Upper lobe of left lung (tissue), 6 donors: ENCODE results near the gene C2orf81. TPM values are rescaled to one million over a fixed set of nuclear protein-coding genes. Genes with fewer than 3 reads are reported as not detected.

Source experiments
- ATAC-seq, 2 donors: fragments of 200-7000 bp; cut with Tn5 transposase; one replicate each; pipeline ENCODE4 v1.9.1; 2022; ENCODE audit warnings: mild to moderate bottlenecking in 2 of 2, moderate library complexity in 2 of 2; ENCODE audit not compliant: low FRiP score in 2 of 2
- DNase-seq, 2 donors: peaks; one replicate each; pipeline ENCODE4 v3.0.0-alpha.2; 2019 to 2020
- H3K27ac ChIP-seq, 4 donors: fragments of 200-600 bp; sonication (generic); one replicate each; pipeline ENCODE4 v1.5.1; 2016 to 2019
- H3K27me3 ChIP-seq, 4 donors: fragments of 200-600 bp; sonication (generic); one replicate each; pipeline ENCODE4 v1.5.1; 2017 to 2019
- H3K36me3 ChIP-seq, 4 donors: fragments of 200-600 bp; sonication (generic); one replicate each; pipeline ENCODE4 v1.5.1; 2016 to 2019
- H3K4me1 ChIP-seq, 4 donors: fragments of 200-600 bp; sonication (generic); one replicate each; pipeline ENCODE4 v1.5.1; 2018 to 2019
- H3K4me3 ChIP-seq, 4 donors: fragments of 200-600 bp; sonication (generic); one replicate each; pipeline ENCODE4 v1.5.1; 2017 to 2019; ENCODE audit warnings: mild to moderate bottlenecking in 2 of 4, moderate library complexity in 1 of 4
- H3K9me3 ChIP-seq, 4 donors: fragments of 200-600 bp; sonication (generic); one replicate each; pipeline ENCODE4 v1.5.1; 2018 to 2019
- CTCF ChIP-seq, 6 experiments: fragments of 450-650 bp in 4 of 6; fragments of 200-600 bp in 2 of 6; sonication (generic) in 2 of 6; IDR thresholded peaks; one replicate each; pipeline ENCODE4 v1.5.1; 2016 to 2019; ENCODE audit warnings: antibody characterized with exemption in 6 of 6
- EP300 ChIP-seq, 4 donors: sonication (generic); formaldehyde crosslinking; IDR thresholded peaks; one replicate each; pipeline ENCODE4 v1.5.1; 2017; ENCODE audit warnings: antibody characterized with exemption in 4 of 4, control low read depth in 2 of 4
- POLR2A ChIP-seq, 4 donors: fragments of 450-650 bp; IDR thresholded peaks; one replicate each; pipeline ENCODE4 v1.5.1; 2016 to 2017; ENCODE audit warnings: antibody characterized with exemption in 4 of 4, mild to moderate bottlenecking in 2 of 4
- POLR2AphosphoS5 ChIP-seq, 2 donors: sonication (generic); formaldehyde crosslinking; IDR thresholded peaks; one replicate each; pipeline ENCODE4 v1.5.1; 2017; ENCODE audit warnings: antibody characterized with exemption in 2 of 2
- WGBS, 2 donors: methylation state at CpG; one replicate each; pipeline ENCODE4 v1.1.5; 2017 to 2018; 5-methylcytosine and 5-hydroxymethylcytosine counted together
- total RNA-seq, 6 donors: library from RNA; depleted of rRNA in 4 of 6; stranded (reverse); fragments of >200 nt in 4 of 6; gene quantifications; one replicate each; pipeline versions ENCODE4 v1.1.0 to v1.2.1, GENCODE V29; 2016 to 2021
- donor health status: DM: no; HTN: no; CAD: no; lungs with moderate emphysema.
- donor health status: DM: no; HTN: yes; CAD: no; lungs with severe emphysema.

C2orf81 gene
- total RNA-seq, 6 donors from 2014 or later = 2.6 to 12.3 (median 5.7) TPM

DNA sequence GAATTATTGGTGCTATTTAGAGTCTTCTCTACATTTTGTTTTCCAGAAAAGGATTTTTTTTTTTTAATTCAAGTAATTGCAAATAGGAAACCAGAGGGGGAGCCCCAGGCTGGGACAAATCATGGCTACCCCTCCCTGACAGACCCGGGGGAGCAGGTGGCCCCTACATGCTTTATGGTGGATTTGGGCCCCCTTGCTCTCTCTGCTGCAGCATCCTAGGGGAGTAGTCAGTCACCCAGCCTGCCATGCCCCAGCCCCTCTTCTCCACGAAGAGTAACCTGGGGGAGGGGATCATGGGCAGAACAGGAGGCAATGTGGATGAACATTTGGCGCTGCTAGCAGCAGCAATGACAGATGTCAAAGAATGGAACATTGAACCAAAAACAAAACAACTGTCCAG lies 4.6 kb downstream of the C2orf81 start:
- no peaks in the 10 kb centered on the region for H3K27me3 ChIP-seq
- DNase-seq = no peak
- H3K4me3 ChIP-seq = no peak overlapping the region
- peaks cover 13 to 28% (median 26%) of the 10 kb centered on the region in 4 donors for H3K4me1 ChIP-seq
- no peak for TF ChIP-seq EP300 (IDR thresholded peaks at IDR 0.05)
- TF ChIP-seq POLR2AphosphoS5 (IDR thresholded peaks at IDR 0.05) = no peak
- TF ChIP-seq POLR2A (IDR thresholded peaks at IDR 0.05) = no peak
- TF ChIP-seq CTCF (IDR thresholded peaks at IDR 0.05) = no peak
- WGBS, 2 donors = 61 to 72% methylated on average over 3 of the region's 3 CpGs
- no peaks in the 10 kb centered on the region for H3K9me3 ChIP-seq
- no peaks in the 10 kb centered on the region for H3K36me3 ChIP-seq
- H3K27ac ChIP-seq = no peak overlapping the region
- ATAC-seq = no peak

GRCh38 chr2:74415762-74416395 lies 5.5 kb downstream of the C2orf81 start:
- 64 to 68% methylated on average over 28 to 35 of the region's 35 CpGs for WGBS, 2 donors
- Histone ChIP-seq H3K27ac (peak overlapping the region in 2 of 4 donors; percentile 7 to 67), H3K4me1 (peaks cover 11 to 24% (median 22%) of the 10 kb centered on the region in 4 donors), H3K27me3 (no peaks in the 10 kb centered on the region), H3K9me3 (no peaks in the 10 kb centered on the region), H3K4me3 (peak overlapping the region in 3 of 4 donors; percentile 50 to 57 (median 54)), H3K36me3 (no peaks in the 10 kb centered on the region)
- DNase-seq (peak in 1 of 2 donors; percentile 76), ATAC-seq (peak in 1 of 2 donors; percentile 12)
- TF ChIP-seq EP300 (IDR thresholded peaks at IDR 0.05) (no peak), CTCF (IDR thresholded peaks at IDR 0.05) (no peak), POLR2AphosphoS5 (IDR thresholded peaks at IDR 0.05) (no peak), POLR2A (IDR thresholded peaks at IDR 0.05) (no peak)

GRCh38 chr2:74414881-74415761 lies 6.3 kb downstream of the C2orf81 start:
- no peaks in the 10 kb centered on the region for H3K27me3 ChIP-seq
- ATAC-seq = peak; percentile 71 to 87
- H3K4me3 ChIP-seq = peak overlapping the region; percentile 9 to 57 (median 52)
- peak; percentile 56 to 89 for DNase-seq
- peaks cover 9 to 22% (median 20%) of the 10 kb centered on the region in 4 donors for H3K4me1 ChIP-seq
- peak overlapping the region in 2 of 4 donors; percentile 10 to 67 for H3K27ac ChIP-seq
- WGBS, 2 donors = 14 to 16% methylated on average over 4 to 34 of the region's 66 CpGs
- H3K36me3 ChIP-seq = no peaks in the 10 kb centered on the region
- TF ChIP-seq POLR2AphosphoS5 (IDR thresholded peaks at IDR 0.05) = peak in 1 of 2 donors; percentile 6
- TF ChIP-seq EP300 (IDR thresholded peaks at IDR 0.05) = no peak
- TF ChIP-seq CTCF (IDR thresholded peaks at IDR 0.05) = peak in 5 of 6 experiments; percentile 20 to 40 (median 36)
- no peaks in the 10 kb centered on the region for H3K9me3 ChIP-seq

DNA sequence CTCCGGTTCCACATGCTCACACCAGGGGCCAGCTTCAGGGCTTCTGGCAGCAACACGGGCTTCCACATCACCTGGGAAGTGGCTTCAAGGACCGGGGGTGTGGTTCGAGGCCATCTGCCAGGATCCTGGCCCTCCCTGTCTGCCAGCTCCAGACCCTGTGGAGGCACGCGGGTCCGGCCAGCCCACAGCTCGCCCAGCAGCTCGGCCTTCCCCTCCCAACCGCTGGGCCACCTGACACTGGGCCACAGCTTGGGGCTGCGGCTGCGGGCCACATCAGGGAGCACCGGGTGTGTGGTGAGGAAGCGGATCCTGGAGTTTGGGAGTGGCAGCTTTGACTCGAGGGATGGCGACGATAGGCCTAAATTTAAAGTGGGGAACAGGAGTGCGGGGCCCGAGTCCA lies 7.0 kb downstream of the C2orf81 start:
- H3K4me3 ChIP-seq = peak overlapping the region; percentile 9 to 57 (median 52)
- no peaks in the 10 kb centered on the region for H3K27me3 ChIP-seq
- DNase-seq (peak in 1 of 2 donors; percentile 75), ATAC-seq (peak in 1 of 2 donors; percentile 17)
- H3K4me1 ChIP-seq = peaks cover 9 to 22% (median 20%) of the 10 kb centered on the region in 4 donors
- peak overlapping the region in 2 of 4 donors; percentile 10 to 67 for H3K27ac ChIP-seq
- 38 to 69% methylated on average over 9 to 13 of the region's 19 CpGs for WGBS, 2 donors
- H3K9me3 ChIP-seq = no peaks in the 10 kb centered on the region
- no peak for TF ChIP-seq POLR2AphosphoS5 (IDR thresholded peaks at IDR 0.05)
- H3K36me3 ChIP-seq = no peaks in the 10 kb centered on the region

DNA sequence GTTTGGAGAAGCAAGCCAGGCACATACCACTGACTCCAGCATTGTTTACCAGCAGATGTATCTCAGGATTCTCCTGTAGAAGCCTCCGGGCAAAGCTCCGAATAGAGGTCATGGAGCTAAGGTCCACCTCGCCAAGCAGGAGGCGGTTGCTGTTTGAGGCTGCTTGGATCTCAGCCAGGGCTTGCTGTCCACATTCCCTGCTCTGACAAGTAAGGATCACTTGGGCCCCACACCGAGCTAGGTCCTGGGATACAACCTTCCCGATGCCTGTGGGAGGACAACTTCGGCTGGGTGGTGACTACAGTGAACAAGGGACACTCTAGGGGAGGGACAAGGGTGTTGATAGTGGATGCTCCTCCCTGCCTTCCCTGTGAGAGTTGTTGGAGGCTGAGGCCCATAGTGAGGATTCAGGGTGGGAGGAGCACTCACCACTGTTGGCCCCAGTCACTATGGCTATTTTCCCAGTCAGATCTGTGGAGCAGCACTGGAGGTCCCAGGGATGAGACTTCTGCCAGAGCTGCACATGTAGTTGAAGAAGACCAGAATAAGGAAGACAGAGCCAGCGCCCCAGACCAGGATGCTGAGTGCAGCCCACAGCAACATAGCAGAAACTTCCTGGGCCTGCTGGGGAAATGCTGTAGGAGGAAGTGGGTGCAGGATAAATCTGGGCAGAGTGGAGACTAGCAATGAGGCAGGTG lies 8.3 kb downstream of the C2orf81 start:
- Histone ChIP-seq H3K27me3 (no peaks in the 10 kb centered on the region), H3K9me3 (no peaks in the 10 kb centered on the region), H3K4me1 (peaks cover 9 to 22% (median 20%) of the 10 kb centered on the region in 4 donors), H3K4me3 (no peak overlapping the region), H3K36me3 (no peaks in the 10 kb centered on the region), H3K27ac (no peak overlapping the region)
- TF ChIP-seq EP300 (IDR thresholded peaks at IDR 0.05) (no peak), CTCF (IDR thresholded peaks at IDR 0.05) (no peak), POLR2AphosphoS5 (IDR thresholded peaks at IDR 0.05) (no peak), POLR2A (IDR thresholded peaks at IDR 0.05) (no peak)
- DNase-seq (no peak), ATAC-seq (no peak)
- 73 to 81% methylated on average over 6 to 8 of the region's 8 CpGs for WGBS, 2 donors
